ENCODE data around the gene NOL4L. TPM values are rescaled to one million over a fixed set of nuclear protein-coding genes. Genes with fewer than 3 reads are reported as not detected.

NOL4L gene
- total and polyA plus RNA-seq, 8 donors: 3.8 to 54.0 (median 15.0) TPM

GRCh38 chr20:32631933-32632460, 46.9 kb upstream of the NOL4L start:
- TF ChIP-seq POLR2A (IDR thresholded peaks at IDR 0.05) (no peak), EP300 (IDR thresholded peaks at IDR 0.05) (no peak), POLR2AphosphoS5 (IDR thresholded peaks at IDR 0.05) (no peak), CTCF (IDR thresholded peaks at IDR 0.05) (no peak)
- 75 to 84% (median 83%) methylated on average over 6 to 9 of the region's 9 CpGs for WGBS, 5 donors
- Histone ChIP-seq H3K4me1 (peaks cover 9 to 13% (median 11%) of the 10 kb centered on the region in 4 donors), H3K9me3 (no peaks in the 10 kb centered on the region), H3K27ac (no peak overlapping the region), H3K27me3 (peaks cover 0 to 17% (median 9%) of the 10 kb centered on the region in 3 donors), H3K4me3 (no peak overlapping the region), H3K36me3 (no peaks in the 10 kb centered on the region)
- no peak for DNase-seq
- intact Hi-C loops (cut with DNase I; ENCODE audit: low total_unique reads): no loop called here

DNA sequence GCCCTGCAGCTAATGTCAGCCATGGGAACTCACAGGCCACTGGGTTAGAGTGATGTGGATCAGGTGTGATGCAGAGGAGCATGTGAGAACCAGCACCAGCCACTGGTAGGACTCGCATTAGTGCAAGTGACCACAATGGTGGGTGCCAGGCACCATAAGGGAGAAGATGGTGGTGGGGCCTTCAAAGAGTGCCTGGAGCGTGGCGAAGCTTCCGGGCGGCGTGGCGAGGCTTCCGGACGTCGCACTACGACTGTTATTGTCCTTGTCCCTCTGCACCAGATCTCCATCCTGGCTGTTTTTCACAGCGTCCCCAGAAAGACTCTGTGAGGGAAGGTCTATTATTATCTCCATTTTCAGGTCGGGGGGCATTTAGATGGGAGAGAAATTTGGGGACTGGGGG, 44.7 kb upstream of the NOL4L start:
- no peak overlapping the region for H3K4me3 ChIP-seq
- no peaks in the 10 kb centered on the region for H3K9me3 ChIP-seq
- no peak for DNase-seq
- 91 to 96% (median 96%) methylated on average over 13 of the region's 13 CpGs for WGBS, 5 donors
- peaks cover 11 to 16% (median 15%) of the 10 kb centered on the region in 4 donors for H3K4me1 ChIP-seq
- peaks cover 0 to 20% (median 14%) of the 10 kb centered on the region in 3 donors for H3K27me3 ChIP-seq
- H3K27ac ChIP-seq: no peak overlapping the region
- no peaks in the 10 kb centered on the region for H3K36me3 ChIP-seq
- intact Hi-C loops (cut with DNase I; ENCODE audit: low total_unique reads): no loop called here
- TF ChIP-seq EP300 (IDR thresholded peaks at IDR 0.05): no peak

DNA sequence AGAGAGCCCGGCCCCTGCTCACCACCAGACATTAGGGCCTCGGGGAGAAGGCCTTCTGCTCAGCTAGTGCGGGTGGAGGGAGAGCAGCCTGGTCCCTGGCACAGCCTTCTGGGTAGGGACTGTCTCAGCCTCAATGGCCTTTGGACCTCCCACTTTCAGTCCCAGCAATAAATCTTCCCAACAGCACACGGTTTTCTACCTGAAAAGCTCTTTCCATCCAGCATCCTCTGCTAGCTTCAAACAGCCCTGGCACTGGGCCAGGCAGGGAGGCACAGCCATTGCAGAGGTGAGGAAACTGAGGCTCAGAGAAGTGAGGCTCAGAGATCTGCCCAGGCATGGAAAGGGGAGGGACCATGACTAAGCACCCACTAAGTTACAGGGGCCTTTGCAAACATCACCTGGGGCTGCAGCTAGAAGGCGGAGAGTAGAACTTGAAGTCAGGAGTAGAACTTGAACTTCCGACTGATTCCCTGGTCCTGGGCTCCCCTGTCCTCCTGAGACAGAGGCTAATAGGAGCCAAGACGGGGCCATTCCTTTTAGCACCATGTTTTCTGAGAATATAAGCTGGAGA, 43.9 kb upstream of the NOL4L start:
- peaks cover 11 to 16% (median 15%) of the 10 kb centered on the region in 4 donors for H3K4me1 ChIP-seq
- no peak overlapping the region for H3K4me3 ChIP-seq
- TF ChIP-seq POLR2AphosphoS5 (IDR thresholded peaks at IDR 0.05) (no peak), EP300 (IDR thresholded peaks at IDR 0.05) (no peak), CTCF (IDR thresholded peaks at IDR 0.05) (no peak), POLR2A (IDR thresholded peaks at IDR 0.05) (no peak)
- no peaks in the 10 kb centered on the region for H3K9me3 ChIP-seq
- DNase-seq: peak in 1 of 2 donors; percentile 52
- intact Hi-C loops (cut with DNase I; ENCODE audit: low total_unique reads): no loop called here
- no peaks in the 10 kb centered on the region for H3K36me3 ChIP-seq
- H3K27ac ChIP-seq: no peak overlapping the region
- peaks cover 0 to 20% (median 14%) of the 10 kb centered on the region in 3 donors for H3K27me3 ChIP-seq
- WGBS, 5 donors: 68 to 77% (median 74%) methylated on average over 7 of the region's 7 CpGs

GRCh38 chr20:32626859-32627636, 41.9 kb upstream of the NOL4L start:
- TF ChIP-seq CTCF (IDR thresholded peaks at IDR 0.05): no peak
- no peak for TF ChIP-seq POLR2A (IDR thresholded peaks at IDR 0.05)
- TF ChIP-seq EP300 (IDR thresholded peaks at IDR 0.05): no peak
- no peak for TF ChIP-seq POLR2AphosphoS5 (IDR thresholded peaks at IDR 0.05)
- no peaks in the 10 kb centered on the region for H3K9me3 ChIP-seq
- peak overlapping the region in 3 of 5 donors; percentile 14 to 38 (median 29) for H3K27ac ChIP-seq
- peaks cover 11 to 16% (median 15%) of the 10 kb centered on the region in 4 donors for H3K4me1 ChIP-seq
- intact Hi-C loops (cut with DNase I; ENCODE audit: low total_unique reads): no loop called here
- H3K27me3 ChIP-seq: peaks cover 0 to 20% (median 14%) of the 10 kb centered on the region in 3 donors
- WGBS, 5 donors: 12 to 40% (median 18%) methylated on average over 5 to 26 of the region's 26 CpGs
- H3K36me3 ChIP-seq: no peaks in the 10 kb centered on the region
- DNase-seq: peak; percentile 61 to 87
- peak overlapping the region in 1 of 4 donors; percentile 6 for H3K4me3 ChIP-seq
